Measurements from ENCODE around the gene SEPTIN1.
"Not testable (repeated sequence)": the region's sequence is repeated elsewhere in the genome, so short reads cannot be mapped to it uniquely, and the experiment has no call there.

Gene SEPTIN1

DNA sequence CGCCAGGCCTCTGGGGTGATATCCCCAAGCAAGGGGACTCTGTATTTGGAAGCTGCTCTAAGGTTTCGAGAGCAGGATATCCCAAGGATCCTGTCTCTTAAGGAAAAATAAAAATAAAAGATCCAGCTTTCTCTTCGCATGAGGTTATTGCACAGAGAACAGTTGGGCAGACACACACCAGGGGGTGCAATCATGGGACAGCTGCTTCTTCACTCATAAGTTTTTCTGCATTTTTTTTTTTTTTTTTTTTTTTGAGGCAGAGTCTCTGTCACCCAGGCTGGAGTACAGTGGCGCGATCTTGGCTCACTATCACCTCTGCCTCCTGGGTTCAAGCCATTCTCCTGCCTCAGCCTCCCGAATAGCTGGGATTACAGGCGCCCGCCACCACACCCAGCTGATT is 40.4 kb downstream of the SEPTIN1 start:
- H3K36me3 ChIP-seq (replicated peaks); H3K4me1 ChIP-seq; DNase-seq (ENCODE audit: low spot score in 2 of 2); H3K4me3 ChIP-seq; H3K9me3 ChIP-seq; in situ Hi-C loops (cut with MboI; ENCODE audit: low sequenced_read_pairs); H3K27me3 ChIP-seq (ENCODE audit: low read depth): not testable (repeated sequence)

DNA sequence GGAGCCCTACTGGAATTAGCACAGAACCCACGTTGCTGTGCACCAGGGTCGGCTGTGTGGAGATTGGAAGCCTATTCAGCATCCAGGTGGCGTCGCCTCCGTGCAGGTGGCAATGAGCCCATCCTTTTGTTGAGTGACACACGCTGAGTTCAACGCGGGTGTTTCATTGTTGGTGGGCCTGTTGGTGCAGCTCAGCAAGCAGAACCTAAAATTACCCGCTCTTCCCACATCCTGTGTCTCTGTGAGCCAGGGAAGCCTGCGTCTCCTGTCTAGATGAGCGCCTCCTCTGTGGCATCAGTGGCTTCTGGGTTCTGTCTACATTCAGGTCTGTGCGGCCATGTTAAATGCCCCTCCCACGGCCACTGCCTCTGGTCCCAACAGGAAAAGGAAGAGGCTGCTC is 41.7 kb downstream of the SEPTIN1 start:
- no peaks in the 10 kb centered on the region for H3K27me3 ChIP-seq (ENCODE audit: low read depth)
- H3K4me3 ChIP-seq: no peak overlapping the region
- no peaks in the 10 kb centered on the region for H3K36me3 ChIP-seq (replicated peaks)
- no peak for DNase-seq (ENCODE audit: low spot score in 2 of 2)
- no peaks in the 10 kb centered on the region for H3K9me3 ChIP-seq
- no peaks in the 10 kb centered on the region for H3K4me1 ChIP-seq
- in situ Hi-C loops (cut with MboI; ENCODE audit: low sequenced_read_pairs): no loop called here

- H3K4me1 ChIP-seq; H3K4me3 ChIP-seq; in situ Hi-C loops (cut with MboI; ENCODE audit: low sequenced_read_pairs): not testable (repeated sequence)
Observed at GRCh38 chr16:30338715-30339114, 43.6 kb downstream of the SEPTIN1 start.

GRCh38 chr16:30337964-30338357 is 44.4 kb downstream of the SEPTIN1 start:
- H3K9me3 ChIP-seq; H3K27me3 ChIP-seq (ENCODE audit: low read depth); H3K4me3 ChIP-seq; in situ Hi-C loops (cut with MboI; ENCODE audit: low sequenced_read_pairs); H3K36me3 ChIP-seq (replicated peaks); H3K4me1 ChIP-seq; DNase-seq (ENCODE audit: low spot score in 2 of 2): not testable (repeated sequence)

More at GRCh38 chr16:30338715-30339114, 43.6 kb downstream of the SEPTIN1 start:
- H3K27me3 ChIP-seq (ENCODE audit: low read depth); H3K9me3 ChIP-seq; H3K36me3 ChIP-seq (replicated peaks); DNase-seq (ENCODE audit: low spot score in 2 of 2): not testable (repeated sequence)

DNA sequence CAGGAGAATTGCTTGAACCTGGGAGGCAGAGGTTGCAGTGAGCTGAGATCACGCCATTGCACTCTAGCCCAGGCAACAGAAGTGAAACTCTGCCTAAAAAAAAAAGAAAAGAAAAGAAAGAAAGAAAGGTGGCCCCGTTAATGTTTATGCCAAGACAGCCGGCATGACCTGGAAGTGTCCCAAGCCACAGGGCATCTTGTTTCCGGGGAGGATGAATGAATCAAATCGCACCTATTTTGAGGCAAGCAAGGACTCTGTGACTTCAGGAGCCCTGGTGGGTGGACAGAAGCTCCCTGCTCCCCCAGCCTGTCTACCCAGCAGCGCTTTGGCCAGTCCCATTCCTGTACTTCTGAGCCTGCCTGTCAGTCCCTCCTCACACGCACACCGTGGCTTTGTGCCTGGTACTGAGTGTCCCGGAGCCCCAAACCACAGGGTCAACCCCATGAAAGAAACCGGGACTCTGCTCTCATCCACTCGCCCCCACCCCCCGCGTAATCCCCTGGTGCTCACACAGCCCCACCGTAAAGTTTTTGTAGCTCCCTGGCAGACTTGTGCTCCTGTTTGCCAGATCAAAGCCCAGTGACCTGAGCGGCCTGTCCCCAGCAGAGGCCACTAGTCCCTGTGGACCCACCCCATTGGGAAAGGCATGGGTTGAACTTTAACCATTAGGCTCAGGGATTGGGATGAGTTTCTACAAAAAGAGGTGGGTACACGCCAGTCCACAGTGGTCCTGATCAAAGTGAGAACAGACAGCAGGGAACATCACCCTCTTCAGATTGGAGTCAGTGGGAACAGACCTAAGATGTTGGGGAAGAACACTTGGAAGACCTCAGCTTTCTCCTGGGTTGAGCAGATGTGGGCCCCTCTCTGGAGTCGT is 46.5 kb downstream of the SEPTIN1 start:
- no peak for DNase-seq (ENCODE audit: low spot score in 2 of 2)
- Histone ChIP-seq H3K36me3 (replicated peaks) (no peaks in the 10 kb centered on the region), H3K9me3 (no peaks in the 10 kb centered on the region), H3K27me3 (ENCODE audit: low read depth) (no peaks in the 10 kb centered on the region), H3K4me1 (no peaks in the 10 kb centered on the region), H3K4me3 (peak overlapping the region; percentile 95)
- in situ Hi-C loops (cut with MboI; ENCODE audit: low sequenced_read_pairs): no loop called here

DNA sequence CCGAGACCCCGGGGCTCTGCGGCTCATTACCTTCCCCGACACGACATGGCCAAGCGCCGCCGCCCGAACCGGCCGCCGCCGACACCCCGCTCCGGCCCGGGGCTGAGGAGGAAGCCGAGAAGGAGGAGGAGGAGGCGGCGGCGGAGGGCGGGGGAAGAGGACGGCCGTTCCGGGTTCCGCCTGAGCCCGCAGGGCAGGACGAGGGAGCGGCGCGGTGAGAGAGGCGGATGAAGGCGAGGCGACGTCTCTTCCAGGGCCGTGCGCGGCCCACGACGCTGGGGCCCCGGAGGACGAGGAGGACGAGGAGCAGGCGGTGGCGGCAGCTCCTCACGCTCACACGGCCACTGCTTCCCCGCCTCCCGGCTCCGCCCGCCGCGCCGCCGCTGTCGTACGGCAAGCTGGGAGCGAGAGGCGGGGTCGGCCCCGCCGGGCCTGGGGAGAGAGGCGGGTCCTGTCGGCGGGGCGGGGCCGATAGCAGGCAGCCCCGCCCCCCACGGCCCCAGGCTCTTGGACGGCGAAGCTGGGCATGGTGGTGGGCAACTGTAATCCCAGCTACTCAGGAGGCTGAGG is 47.2 kb downstream of the SEPTIN1 start:
- peak; percentile 50 to 90 for DNase-seq (ENCODE audit: low spot score in 2 of 2)
- in situ Hi-C loops (cut with MboI; ENCODE audit: low sequenced_read_pairs); H3K27me3 ChIP-seq (ENCODE audit: low read depth): not testable (repeated sequence)

DNA sequence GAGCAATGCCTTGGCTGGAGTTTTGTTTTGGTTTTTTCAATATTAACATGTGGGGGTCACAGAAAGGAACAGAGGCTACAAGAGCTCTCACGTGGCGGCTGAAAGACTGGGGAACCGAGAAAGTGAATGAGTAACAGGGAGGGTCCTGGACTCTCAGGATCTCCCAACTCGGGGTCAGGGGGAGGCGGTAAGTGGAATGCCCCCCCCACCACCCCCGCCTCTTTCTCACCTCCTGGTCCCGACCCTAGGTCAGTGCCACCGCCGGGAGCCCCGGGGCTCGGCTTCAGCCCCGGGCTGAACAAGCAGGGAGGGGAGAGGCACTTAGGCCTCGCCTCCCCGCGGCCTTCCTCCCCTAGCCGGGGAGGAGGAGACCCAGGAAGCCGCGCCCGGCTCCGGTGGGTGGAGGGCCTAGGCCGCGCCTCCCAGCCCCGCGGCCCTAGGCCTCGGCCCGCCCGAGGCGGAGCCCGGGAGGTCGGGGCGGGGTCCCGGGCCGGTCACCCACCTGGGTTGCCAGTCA is 47.8 kb downstream of the SEPTIN1 start:
- H3K9me3 ChIP-seq; in situ Hi-C loops (cut with MboI; ENCODE audit: low sequenced_read_pairs); H3K27me3 ChIP-seq (ENCODE audit: low read depth); H3K4me1 ChIP-seq; H3K36me3 ChIP-seq (replicated peaks): not testable (repeated sequence)
- peak overlapping the region; percentile 95 for H3K4me3 ChIP-seq
- peak; percentile 54 to 86 for DNase-seq (ENCODE audit: low spot score in 2 of 2)

More for the DNA sequence above, 47.2 kb downstream of the SEPTIN1 start:
- not testable (repeated sequence) for H3K36me3 ChIP-seq (replicated peaks); H3K9me3 ChIP-seq; H3K4me1 ChIP-seq
- peak overlapping the region; percentile 95 for H3K4me3 ChIP-seq
